HG03342 (cell line): ENCODE data around the gene IGF1R.
"Not testable (repeated sequence)": the region's sequence is repeated elsewhere in the genome, so short reads cannot be mapped to it uniquely, and the experiment has no call there.

Source experiments
- ATAC-seq: cut with Tn5 transposase; IDR thresholded peaks from one replicate; pipeline ENCODE4 v1.9.1; 2021; ENCODE audit warnings: mild to moderate bottlenecking, moderate library complexity; ENCODE audit not compliant: unreplicated experiment

Gene IGF1R

GRCh38 chr15:98976500-98976899 is 328.2 kb downstream of the IGF1R start:
- ATAC-seq: no peak

GRCh38 chr15:98977441-98977840 is 329.1 kb downstream of the IGF1R start:
- ATAC-seq: no peak

- ATAC-seq: no peak
These were observed 329.8 kb downstream of the IGF1R start for GRCh38 chr15:98978153-98978552.

- no peak for ATAC-seq
These were observed 332.5 kb downstream of the IGF1R start for GRCh38 chr15:98980899-98981228.

GRCh38 chr15:98981851-98982722 is 333.7 kb downstream of the IGF1R start:
- no peak for ATAC-seq

- ATAC-seq: no peak
These were observed 335.0 kb downstream of the IGF1R start for GRCh38 chr15:98983334-98983733.

GRCh38 chr15:98986281-98986680 is 337.9 kb downstream of the IGF1R start:
- no peak for ATAC-seq

GRCh38 chr15:98994892-98995291 is 346.6 kb downstream of the IGF1R start:
- no peak for ATAC-seq

- ATAC-seq: no peak
These were observed 347.8 kb downstream of the IGF1R start for GRCh38 chr15:98996169-98996568.

- ATAC-seq: no peak
These were observed 348.3 kb downstream of the IGF1R start for GRCh38 chr15:98996624-98997023.

- ATAC-seq: no peak
These were observed 349.0 kb downstream of the IGF1R start for GRCh38 chr15:98997312-98997711.

GRCh38 chr15:98997755-98998154 is 349.4 kb downstream of the IGF1R start:
- no peak for ATAC-seq

- ATAC-seq: no peak
These were observed 349.9 kb downstream of the IGF1R start for GRCh38 chr15:98998279-98998678.

GRCh38 chr15:98999233-98999632 is 350.9 kb downstream of the IGF1R start:
- ATAC-seq: no peak

- no peak for ATAC-seq
These were observed 353.9 kb downstream of the IGF1R start for GRCh38 chr15:99002226-99002625.

GRCh38 chr15:99003317-99003716 is 355.0 kb downstream of the IGF1R start:
- not testable (repeated sequence) for ATAC-seq

- not testable (repeated sequence) for ATAC-seq
These were observed 356.9 kb downstream of the IGF1R start for GRCh38 chr15:99004998-99005974.

GRCh38 chr15:99006146-99006545 is 357.8 kb downstream of the IGF1R start:
- no peak for ATAC-seq

- no peak for ATAC-seq
These were observed 358.7 kb downstream of the IGF1R start for GRCh38 chr15:99006904-99007495.

- ATAC-seq: no peak
These were observed 361.5 kb downstream of the IGF1R start for GRCh38 chr15:99009741-99010330.

- no peak for ATAC-seq
These were observed 362.4 kb downstream of the IGF1R start for GRCh38 chr15:99010768-99011167.
